ENCODE measurements around the gene EPSTI1. TPM values are rescaled to one million over a fixed set of nuclear protein-coding genes. Genes with fewer than 3 reads are reported as not detected.
A peak's percentile ranks its signal among the peaks of the same experiment; 100 is the strongest.

EPSTI1 gene
- total RNA-seq, 1 experiment from 2014 or later = 1.9 TPM

DNA sequence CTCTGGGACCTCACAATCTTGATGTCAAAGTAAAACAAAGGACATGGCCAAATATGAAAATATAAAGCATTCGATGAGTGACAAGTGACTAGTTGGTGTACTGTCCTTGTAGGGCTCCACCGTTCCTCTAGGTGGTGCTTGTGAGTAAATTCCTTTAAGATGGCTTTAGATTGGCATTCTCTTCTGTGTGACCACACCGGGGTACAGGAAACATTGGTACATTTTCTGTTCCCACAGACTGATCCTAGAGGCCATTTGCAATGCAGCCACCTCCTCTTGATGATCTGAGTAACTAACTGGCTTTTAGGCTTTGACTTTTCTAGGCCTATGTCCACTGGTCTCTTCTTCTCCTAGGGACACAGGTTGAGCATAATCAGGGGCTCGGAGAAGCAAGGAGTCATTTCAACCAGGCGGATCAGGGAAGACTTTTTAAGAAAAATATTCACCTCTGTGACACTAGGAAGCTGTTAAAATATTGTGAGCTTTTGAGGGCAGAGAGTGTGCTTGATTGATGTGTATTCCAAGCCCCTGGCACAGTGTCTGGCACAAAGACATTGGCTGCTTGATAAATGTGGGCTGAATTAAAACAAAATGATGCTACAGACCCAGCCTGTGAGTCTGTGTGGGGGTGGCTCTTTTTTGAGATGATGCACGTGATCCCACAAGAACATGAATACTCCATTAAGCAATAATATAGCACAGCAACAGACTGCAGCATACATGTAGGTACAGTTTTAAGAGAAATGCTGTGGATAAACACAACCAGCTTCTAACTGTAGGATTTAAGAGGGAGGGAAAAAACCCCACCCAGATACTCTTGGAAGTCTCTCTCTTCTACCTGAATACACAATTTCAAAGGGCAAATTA, 21.0 kb downstream of the EPSTI1 start:
- H2AFZ ChIP-seq (ENCODE audit: low read length) = no peak overlapping the region
- no peak overlapping the region for H3K4me3 ChIP-seq (ENCODE audit: low read length)
- no peaks in the 10 kb centered on the region for H3K9me3 ChIP-seq (ENCODE audit: low read length)
- ATAC-seq (peak; percentile 61), DNase-seq (peak; percentile 70)
- no peaks in the 10 kb centered on the region for H3K36me3 ChIP-seq (ENCODE audit: low read depth, low read length)
- peaks cover 5% of the 10 kb centered on the region; the same call in 1 of the 2 replicates for H3K4me1 ChIP-seq (ENCODE audit: insufficient read depth, low read length)
- no TSS peak for BruUV-seq (replicated peaks)
- ChIA-PET POLR2A (ENCODE audit: unreplicated experiment) (no interaction called here), CTCF (no interaction called here)
- H3K27me3 ChIP-seq (ENCODE audit: low read length) = no peaks in the 10 kb centered on the region
- intact Hi-C loops (cut with micrococcal nuclease) = no loop called here
- H3K9me2 ChIP-seq (replicated peaks; ENCODE audit: low read length) = no peaks in the 10 kb centered on the region
- no peaks in the 10 kb centered on the region for H3F3A ChIP-seq (ENCODE audit: low read length, unreplicated experiment)
- TF ChIP-seq, protein P1, sequence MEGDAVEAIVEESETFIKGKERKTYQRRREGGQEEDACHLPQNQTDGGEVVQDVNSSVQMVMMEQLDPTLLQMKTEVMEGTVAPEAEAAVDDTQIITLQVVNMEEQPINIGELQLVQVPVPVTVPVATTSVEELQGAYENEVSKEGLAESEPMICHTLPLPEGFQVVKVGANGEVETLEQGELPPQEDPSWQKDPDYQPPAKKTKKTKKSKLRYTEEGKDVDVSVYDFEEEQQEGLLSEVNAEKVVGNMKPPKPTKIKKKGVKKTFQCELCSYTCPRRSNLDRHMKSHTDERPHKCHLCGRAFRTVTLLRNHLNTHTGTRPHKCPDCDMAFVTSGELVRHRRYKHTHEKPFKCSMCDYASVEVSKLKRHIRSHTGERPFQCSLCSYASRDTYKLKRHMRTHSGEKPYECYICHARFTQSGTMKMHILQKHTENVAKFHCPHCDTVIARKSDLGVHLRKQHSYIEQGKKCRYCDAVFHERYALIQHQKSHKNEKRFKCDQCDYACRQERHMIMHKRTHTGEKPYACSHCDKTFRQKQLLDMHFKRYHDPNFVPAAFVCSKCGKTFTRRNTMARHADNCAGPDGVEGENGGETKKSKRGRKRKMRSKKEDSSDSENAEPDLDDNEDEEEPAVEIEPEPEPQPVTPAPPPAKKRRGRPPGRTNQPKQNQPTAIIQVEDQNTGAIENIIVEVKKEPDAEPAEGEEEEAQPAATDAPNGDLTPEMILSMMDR (conservative IDR thresholded peaks at IDR 0.05; ENCODE audit: low read depth, low read length) = peak; percentile 73
- TF ChIP-seq EZH2 (IDR thresholded peaks at IDR 0.05; ENCODE audit: low read length, unreplicated experiment) = no peak
- H4K20me1 ChIP-seq (ENCODE audit: low read length) = no peaks in the 10 kb centered on the region
- no peak overlapping the region for H3K4me2 ChIP-seq (ENCODE audit: low read length)
- H3K79me2 ChIP-seq (ENCODE audit: low read length) = no peaks in the 10 kb centered on the region
- no peak overlapping the region for H3K9ac ChIP-seq (ENCODE audit: low read length)
- H3K27ac ChIP-seq (ENCODE audit: low read length) = no peak overlapping the region

DNA sequence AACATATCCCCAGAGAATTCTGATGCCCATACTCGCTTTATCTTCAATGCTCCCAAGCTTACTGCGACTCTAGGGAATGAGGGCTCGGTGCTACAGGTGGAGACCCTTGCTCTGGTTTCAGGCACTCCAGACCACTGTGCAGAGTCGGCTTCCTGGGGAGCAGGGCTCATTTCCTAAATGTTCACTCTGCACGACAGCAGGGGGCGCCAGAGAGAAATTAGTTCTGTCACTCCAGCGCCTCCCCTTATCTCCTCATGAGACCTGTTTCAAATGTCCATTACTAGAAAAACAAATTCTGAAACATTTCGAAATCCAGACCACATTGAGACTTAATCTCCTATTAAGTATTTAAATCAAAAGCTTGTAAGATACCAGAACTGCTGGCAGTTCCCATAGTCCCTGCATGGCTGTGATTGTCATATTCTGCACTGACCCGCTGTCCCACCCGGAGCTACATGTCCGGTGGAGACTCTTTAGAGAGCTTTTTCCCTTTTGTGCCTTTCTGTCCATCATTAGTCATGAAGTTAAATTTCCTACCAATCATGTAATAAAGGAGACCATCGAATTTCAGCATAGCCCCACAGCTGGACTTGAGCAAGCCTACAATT, 22.4 kb downstream of the EPSTI1 start:
- H3K9me2 ChIP-seq (replicated peaks; ENCODE audit: low read length) = no peaks in the 10 kb centered on the region
- intact Hi-C loops (cut with micrococcal nuclease) = loop anchor here (2.0 to 10.0 kb wide), 2 partner anchors 115 to 135 kb away; no protein-coding TSS in a partner anchor
- ATAC-seq = peak; percentile 86
- no peaks in the 10 kb centered on the region for H3K79me2 ChIP-seq (ENCODE audit: low read length)
- H3K4me1 ChIP-seq (ENCODE audit: insufficient read depth, low read length) = peaks cover 5% of the 10 kb centered on the region; the same call in 1 of the 2 replicates
- peak; percentile 65 for DNase-seq
- H3K36me3 ChIP-seq (ENCODE audit: low read depth, low read length) = no peaks in the 10 kb centered on the region
- no peak overlapping the region for H3K4me2 ChIP-seq (ENCODE audit: low read length)
- CTCF ChIA-PET = no interaction called here
- no peak for TF ChIP-seq EZH2 (IDR thresholded peaks at IDR 0.05; ENCODE audit: low read length, unreplicated experiment)
- TF ChIP-seq, protein P1 (conservative IDR thresholded peaks at IDR 0.05; ENCODE audit: low read depth, low read length) = peak; percentile 70
- no peaks in the 10 kb centered on the region for H4K20me1 ChIP-seq (ENCODE audit: low read length)
- no peaks in the 10 kb centered on the region for H3F3A ChIP-seq (ENCODE audit: low read length, unreplicated experiment)
- no TSS peak for BruUV-seq (replicated peaks)
- POLR2A ChIA-PET (ENCODE audit: unreplicated experiment) = no interaction called here
- H2AFZ ChIP-seq (ENCODE audit: low read length) = no peak overlapping the region
- H3K9me3 ChIP-seq (ENCODE audit: low read length) = no peaks in the 10 kb centered on the region
- H3K27ac ChIP-seq (ENCODE audit: low read length) = no peak overlapping the region
- no peaks in the 10 kb centered on the region for H3K27me3 ChIP-seq (ENCODE audit: low read length)
- no peak overlapping the region for H3K4me3 ChIP-seq (ENCODE audit: low read length)
- H3K9ac ChIP-seq (ENCODE audit: low read length) = no peak overlapping the region

DNA sequence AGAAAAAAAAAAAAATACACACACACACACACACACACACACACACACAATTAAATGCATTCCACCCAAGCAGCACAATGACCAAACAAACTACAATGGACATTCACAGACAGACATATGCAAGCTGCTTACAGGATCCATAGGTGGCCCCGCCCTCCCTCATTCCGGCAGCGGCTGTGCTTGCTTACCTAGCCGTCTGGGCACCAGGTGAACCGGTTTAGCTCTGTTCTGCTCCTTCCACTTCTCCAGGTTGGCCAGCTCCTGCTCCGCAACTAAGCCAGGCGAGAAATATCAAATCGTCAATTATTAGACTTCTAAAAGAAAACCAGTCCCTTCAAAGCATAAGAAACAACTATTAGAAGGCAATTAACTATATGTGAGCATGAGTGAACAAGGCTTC, 23.1 kb downstream of the EPSTI1 start:
- DNase-seq (peak; percentile 28), ATAC-seq (0 out of 2 replicates have a peak, but pooled peaks have one; percentile 42)
- Histone ChIP-seq H3K79me2 (ENCODE audit: low read length) (no peaks in the 10 kb centered on the region), H3K9ac (ENCODE audit: low read length) (no peak overlapping the region), H3K27me3 (ENCODE audit: low read length) (no peaks in the 10 kb centered on the region), H3K9me2 (replicated peaks; ENCODE audit: low read length) (no peaks in the 10 kb centered on the region), H3K36me3 (ENCODE audit: low read depth, low read length) (no peaks in the 10 kb centered on the region), H3K27ac (ENCODE audit: low read length) (no peak overlapping the region), H3K9me3 (ENCODE audit: low read length) (no peaks in the 10 kb centered on the region), H2AFZ (ENCODE audit: low read length) (no peak overlapping the region), H3F3A (ENCODE audit: low read length, unreplicated experiment) (no peaks in the 10 kb centered on the region), H3K4me3 (ENCODE audit: low read length) (no peak overlapping the region), H4K20me1 (ENCODE audit: low read length) (no peaks in the 10 kb centered on the region), H3K4me2 (ENCODE audit: low read length) (no peak overlapping the region), H3K4me1 (ENCODE audit: insufficient read depth, low read length) (peaks cover 5% of the 10 kb centered on the region; the same call in 1 of the 2 replicates)
- TF ChIP-seq, protein P1 (conservative IDR thresholded peaks at IDR 0.05; ENCODE audit: low read depth, low read length) = no peak
- no peak for TF ChIP-seq EZH2 (IDR thresholded peaks at IDR 0.05; ENCODE audit: low read length, unreplicated experiment)
- TF ChIP-seq EZH2phosphoT487 (IDR thresholded peaks at IDR 0.05; ENCODE audit: borderline replicate concordance, low read length) = no peak
- ChIA-PET POLR2A (ENCODE audit: unreplicated experiment) (no interaction called here), CTCF (no interaction called here)
- intact Hi-C loops (cut with micrococcal nuclease) = loop anchor here (2.0 to 10.0 kb wide), 2 partner anchors 116 to 134 kb away; no protein-coding TSS in a partner anchor
- BruUV-seq (replicated peaks) = no TSS peak

Data from PC-3 (cell line).